Fibroblast of the aortic adventitia (primary cell): ENCODE measurements around the gene VWCE. TPM values are rescaled to one million over a fixed set of nuclear protein-coding genes. Genes with fewer than 3 reads are reported as not detected.

ENCODE experiments used
- DNase-seq: peaks from one replicate; pipeline ENCODE4 v3.0.0-alpha.2; 2010; ENCODE audit warnings: low read depth
- H3K4me3 ChIP-seq: 2 replicates; pipeline ENCODE4 v1.5.1; 2011; ENCODE audit warnings: low read depth, mild to moderate bottlenecking, control low read depth, low read length, moderate library complexity
- CTCF ChIP-seq: IDR thresholded peaks from 2 replicates; pipeline ENCODE4 v1.5.1; 2011; ENCODE audit warnings: mild to moderate bottlenecking, low read length, control low read depth, inconsistent platforms; ENCODE audit not compliant: insufficient read depth
- total RNA-seq: library from RNA; depleted of rRNA; stranded (reverse); fragments of >200 nt; gene quantifications from 2 replicates; pipeline ENCODE4 v1.2.3, GENCODE V29; 2012; ENCODE audit warnings: low replicate concordance

VWCE gene
- total RNA-seq, 1 donor = 7.4 TPM

GRCh38 chr11:61266602-61267001 is 28.5 kb downstream of the VWCE start:
- DNase-seq = peak; percentile 65
- TF ChIP-seq CTCF = no peak
- H3K4me3 ChIP-seq = no peak overlapping the region

GRCh38 chr11:61265357-61265756 is 29.8 kb downstream of the VWCE start:
- TF ChIP-seq CTCF = no peak
- no peak for DNase-seq
- no peak overlapping the region for H3K4me3 ChIP-seq

- H3K4me3 ChIP-seq = no peak overlapping the region
- no peak for DNase-seq
- TF ChIP-seq CTCF = no peak
Observed at GRCh38 chr11:61264795-61265194, 30.3 kb downstream of the VWCE start.

- DNase-seq = no peak
- TF ChIP-seq CTCF = no peak
- no peak overlapping the region for H3K4me3 ChIP-seq
Observed at GRCh38 chr11:61264371-61264770, 30.7 kb downstream of the VWCE start.

GRCh38 chr11:61259363-61259762 is 35.8 kb downstream of the VWCE start:
- no peak for TF ChIP-seq CTCF
- no peak overlapping the region for H3K4me3 ChIP-seq
- DNase-seq = no peak

- H3K4me3 ChIP-seq = no peak overlapping the region
- TF ChIP-seq CTCF = no peak
- DNase-seq = no peak
Observed at GRCh38 chr11:61258546-61258945, 36.6 kb downstream of the VWCE start.

GRCh38 chr11:61256710-61257482 is 38.2 kb downstream of the VWCE start:
- no peak for DNase-seq
- no peak for TF ChIP-seq CTCF
- H3K4me3 ChIP-seq = no peak overlapping the region
